Stimulated activated CD4-positive, alpha-beta T cell treated with anti-CD3 and anti-CD28 coated beads, Interleukin-4, amount 100 ng/mL, for 24 hours (primary cell): ENCODE results near the gene CCL28.
"Not testable (repeated sequence)": the region's sequence is repeated elsewhere in the genome, so short reads cannot be mapped to it uniquely, and the experiment has no call there.

Source experiments
- DNase-seq: peaks from one replicate; pipeline ENCODE4 v3.0.0-alpha.2; 2020

The CCL28 gene

GRCh38 chr5:43412156-43412555 is at the start of gene CCL28:
TSS of gene CCL28 (minus strand) at chr5:43412391. CDS start at chr5:43412316, 75 bp downstream.
- DNase-seq: no peak

GRCh38 chr5:43461066-43461465 is 48.9 kb upstream of the CCL28 start:
- DNase-seq: no peak

GRCh38 chr5:43456556-43456955 is 44.4 kb upstream of the CCL28 start:
- DNase-seq: no peak

- not testable (repeated sequence) for DNase-seq
These were observed 29.4 kb upstream of the CCL28 start for GRCh38 chr5:43441575-43441974.

- no peak for DNase-seq
These were observed 25.0 kb upstream of the CCL28 start for GRCh38 chr5:43437062-43437660.

GRCh38 chr5:43433382-43433781 is 21.2 kb upstream of the CCL28 start:
- no peak for DNase-seq

GRCh38 chr5:43432486-43433375 is 20.5 kb upstream of the CCL28 start:
- DNase-seq: no peak

GRCh38 chr5:43429706-43430105 is 17.5 kb upstream of the CCL28 start:
- DNase-seq: no peak

- no peak for DNase-seq
These were observed 16.8 kb upstream of the CCL28 start for GRCh38 chr5:43429016-43429415.

GRCh38 chr5:43427306-43427705 is 15.1 kb upstream of the CCL28 start:
- no peak for DNase-seq

GRCh38 chr5:43425983-43426382 is 13.8 kb upstream of the CCL28 start:
- no peak for DNase-seq

- not testable (repeated sequence) for DNase-seq
These were observed 10.9 kb upstream of the CCL28 start for GRCh38 chr5:43423086-43423485.

GRCh38 chr5:43422143-43422542 is 10.0 kb upstream of the CCL28 start:
- no peak for DNase-seq

- DNase-seq: no peak
These were observed 9.4 kb upstream of the CCL28 start for GRCh38 chr5:43421450-43422133.

GRCh38 chr5:43420241-43420640 is 8.1 kb upstream of the CCL28 start:
- no peak for DNase-seq

- DNase-seq: no peak
These were observed 6.4 kb upstream of the CCL28 start for GRCh38 chr5:43418561-43418960.

GRCh38 chr5:43416803-43417394 is 4.7 kb upstream of the CCL28 start:
- no peak for DNase-seq

GRCh38 chr5:43415935-43416802 is 4.0 kb upstream of the CCL28 start:
- no peak for DNase-seq

- no peak for DNase-seq
These were observed 1.8 kb upstream of the CCL28 start for GRCh38 chr5:43413966-43414365.

- no peak for DNase-seq
These were observed 453 bp upstream of the CCL28 start for GRCh38 chr5:43412644-43413043.

- no peak for DNase-seq
These were observed 696 bp downstream of the CCL28 start for GRCh38 chr5:43411495-43411894.

- DNase-seq: no peak
These were observed 1.8 kb downstream of the CCL28 start for GRCh38 chr5:43410414-43410813.
